ENCODE measurements around the gene LCA5L.

LCA5L gene

DNA sequence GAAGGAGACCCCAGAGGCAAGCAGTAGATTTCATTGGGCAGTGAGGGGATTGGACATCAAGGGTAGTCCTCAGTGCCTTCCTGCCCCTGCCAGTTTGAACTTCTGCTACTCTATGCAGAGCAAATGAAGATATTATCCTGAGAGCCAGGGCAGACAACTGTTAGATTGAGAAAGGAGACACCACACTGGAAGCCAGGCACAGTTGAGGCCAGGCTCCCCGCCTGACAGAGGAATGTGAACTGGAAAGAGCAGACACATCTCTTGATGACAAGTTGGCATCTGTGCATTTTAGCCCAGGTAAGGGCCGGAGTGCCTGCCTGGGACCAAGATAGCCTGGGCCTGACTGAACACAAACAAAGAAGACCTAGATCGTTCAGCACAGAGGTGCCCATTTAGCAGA lies 22.2 kb upstream of the LCA5L start:
- H3K4me3 ChIP-seq (ENCODE audit: low read depth, low read length), result no peak overlapping the region
- TF ChIP-seq, protein P1, sequence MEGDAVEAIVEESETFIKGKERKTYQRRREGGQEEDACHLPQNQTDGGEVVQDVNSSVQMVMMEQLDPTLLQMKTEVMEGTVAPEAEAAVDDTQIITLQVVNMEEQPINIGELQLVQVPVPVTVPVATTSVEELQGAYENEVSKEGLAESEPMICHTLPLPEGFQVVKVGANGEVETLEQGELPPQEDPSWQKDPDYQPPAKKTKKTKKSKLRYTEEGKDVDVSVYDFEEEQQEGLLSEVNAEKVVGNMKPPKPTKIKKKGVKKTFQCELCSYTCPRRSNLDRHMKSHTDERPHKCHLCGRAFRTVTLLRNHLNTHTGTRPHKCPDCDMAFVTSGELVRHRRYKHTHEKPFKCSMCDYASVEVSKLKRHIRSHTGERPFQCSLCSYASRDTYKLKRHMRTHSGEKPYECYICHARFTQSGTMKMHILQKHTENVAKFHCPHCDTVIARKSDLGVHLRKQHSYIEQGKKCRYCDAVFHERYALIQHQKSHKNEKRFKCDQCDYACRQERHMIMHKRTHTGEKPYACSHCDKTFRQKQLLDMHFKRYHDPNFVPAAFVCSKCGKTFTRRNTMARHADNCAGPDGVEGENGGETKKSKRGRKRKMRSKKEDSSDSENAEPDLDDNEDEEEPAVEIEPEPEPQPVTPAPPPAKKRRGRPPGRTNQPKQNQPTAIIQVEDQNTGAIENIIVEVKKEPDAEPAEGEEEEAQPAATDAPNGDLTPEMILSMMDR (IDR thresholded peaks at IDR 0.05; ENCODE audit: low read depth, low read length), result no peak
- in situ Hi-C loops (cut with HindIII; ENCODE audit: low sequenced_read_pairs), result no loop called here
- DNase-seq (ENCODE audit: low read depth, low spot score), result no peak

GRCh38 chr21:39466584-39466983 lies 21.0 kb upstream of the LCA5L start:
- in situ Hi-C loops (cut with HindIII; ENCODE audit: low sequenced_read_pairs), result no loop called here
- no peak for DNase-seq (ENCODE audit: low read depth, low spot score)
- H3K4me3 ChIP-seq (ENCODE audit: low read depth, low read length), result no peak overlapping the region
- TF ChIP-seq, protein P1 (IDR thresholded peaks at IDR 0.05; ENCODE audit: low read depth, low read length), result no peak

DNA sequence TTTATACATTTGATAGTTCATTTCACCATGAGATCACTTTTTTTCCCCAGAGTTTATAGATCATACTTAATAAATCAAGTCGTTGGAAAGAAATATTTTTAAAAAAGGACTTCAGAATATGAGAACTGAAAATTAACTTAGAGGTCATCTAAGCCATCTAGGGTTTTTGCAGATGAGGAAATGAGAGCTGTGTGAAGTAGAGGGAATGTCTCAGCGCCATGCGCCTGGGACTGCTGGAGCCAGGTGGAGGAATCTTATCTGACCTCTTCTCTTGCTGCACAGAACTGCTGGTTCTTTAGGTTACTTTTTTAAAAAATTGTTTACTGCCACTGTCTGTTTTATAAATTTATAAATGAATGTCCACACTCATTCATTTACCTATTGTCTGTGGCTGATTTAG lies 17.7 kb upstream of the LCA5L start:
- in situ Hi-C loops (cut with HindIII; ENCODE audit: low sequenced_read_pairs), result no loop called here
- no peak for DNase-seq (ENCODE audit: low read depth, low spot score)
- no peak overlapping the region for H3K4me3 ChIP-seq (ENCODE audit: low read depth, low read length)
- TF ChIP-seq, protein P1 (IDR thresholded peaks at IDR 0.05; ENCODE audit: low read depth, low read length), result no peak

DNA sequence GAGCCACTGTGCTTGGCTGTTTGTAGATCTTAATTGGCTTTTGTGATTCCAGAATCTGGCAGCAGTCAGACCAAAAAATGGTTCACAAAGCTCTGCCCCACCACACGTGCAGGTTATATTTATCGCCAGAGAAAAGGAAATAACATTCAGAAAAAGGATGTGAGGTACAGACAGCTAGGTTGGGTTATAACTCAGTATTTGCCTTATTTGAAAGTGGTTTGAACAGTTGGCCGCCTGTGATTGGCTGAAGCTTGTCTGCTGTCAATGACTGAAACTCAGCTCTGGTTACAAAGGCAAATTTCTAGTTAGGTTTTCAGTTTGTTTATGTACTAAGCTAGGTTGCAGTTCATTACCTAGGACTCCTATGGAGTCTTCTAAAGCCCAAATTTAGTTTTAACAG lies 15.8 kb upstream of the LCA5L start:
- TF ChIP-seq, protein P1 (IDR thresholded peaks at IDR 0.05; ENCODE audit: low read depth, low read length), result no peak
- DNase-seq (ENCODE audit: low read depth, low spot score), result no peak
- H3K4me3 ChIP-seq (ENCODE audit: low read depth, low read length), result no peak overlapping the region
- in situ Hi-C loops (cut with HindIII; ENCODE audit: low sequenced_read_pairs), result no loop called here

DNA sequence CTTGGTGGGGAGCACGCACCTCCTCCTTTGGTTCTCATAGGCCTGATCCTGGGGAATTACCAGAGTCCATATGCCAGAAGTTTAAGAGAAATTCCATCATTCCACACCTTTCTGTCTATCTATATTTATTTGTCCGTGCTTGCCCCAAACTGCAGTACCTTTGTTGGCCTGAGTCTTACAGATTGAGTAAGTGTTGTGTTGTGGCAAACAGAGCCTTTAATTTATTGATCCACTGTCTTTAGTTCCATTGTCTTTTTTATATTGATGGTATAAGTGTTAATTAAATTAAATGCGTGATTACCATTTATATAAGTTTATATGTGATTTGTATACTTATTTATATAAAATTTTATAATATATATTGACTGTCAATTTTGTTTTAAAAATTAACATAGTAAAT lies 11.1 kb upstream of the LCA5L start:
- H3K4me3 ChIP-seq (ENCODE audit: low read depth, low read length), result no peak overlapping the region
- in situ Hi-C loops (cut with HindIII; ENCODE audit: low sequenced_read_pairs), result no loop called here
- TF ChIP-seq, protein P1 (IDR thresholded peaks at IDR 0.05; ENCODE audit: low read depth, low read length), result no peak
- DNase-seq (ENCODE audit: low read depth, low spot score), result no peak

DNA sequence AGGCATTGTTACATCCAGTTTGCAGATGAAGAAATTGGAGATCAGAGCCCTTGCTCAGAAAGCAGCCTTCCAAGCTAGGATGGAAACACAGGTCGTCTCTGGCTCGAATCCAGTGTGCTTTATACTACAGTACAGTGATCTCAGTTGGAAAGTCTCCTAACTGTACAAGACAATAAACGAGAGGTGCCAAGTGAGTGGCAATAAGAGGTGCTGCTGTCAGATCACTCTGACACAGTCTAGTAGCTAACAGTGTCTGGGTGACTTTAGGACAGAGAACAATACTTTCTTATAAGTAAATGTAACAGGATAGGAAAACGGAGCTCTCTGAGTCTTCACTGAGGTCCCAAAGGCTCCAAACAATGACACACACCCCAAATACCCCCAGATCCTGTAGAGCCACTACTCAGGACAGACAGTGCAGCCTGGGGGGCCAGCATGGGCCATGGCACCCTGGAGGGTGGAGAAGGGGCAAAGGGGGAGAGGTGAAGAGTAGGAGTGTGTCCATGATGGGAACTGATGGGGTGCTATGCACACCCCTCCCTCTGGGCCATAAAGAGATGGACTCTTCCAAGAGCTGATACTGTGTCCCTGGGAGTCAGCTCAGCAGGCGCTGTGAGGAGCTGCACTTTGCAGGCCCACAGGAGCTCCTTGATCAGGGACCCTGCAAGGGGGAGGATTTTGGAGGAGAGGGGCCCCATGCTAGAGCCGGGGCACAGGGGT lies 9.5 kb upstream of the LCA5L start:
- TF ChIP-seq, protein P1 (IDR thresholded peaks at IDR 0.05; ENCODE audit: low read depth, low read length), result no peak

More for the DNA sequence above, 9.5 kb upstream of the LCA5L start:
- in situ Hi-C loops (cut with HindIII; ENCODE audit: low sequenced_read_pairs), result no loop called here
- H3K4me3 ChIP-seq (ENCODE audit: low read depth, low read length), result no peak overlapping the region
- DNase-seq (ENCODE audit: low read depth, low spot score), result no peak
